Common myeloid progenitor, CD34-positive (primary cell): Measurements from ENCODE around the gene CD93.

ENCODE experiments used
- CTCF ChIA-PET: fragments of 350-600 bp; sonication (Branson Sonifier 250); formaldehyde crosslinking; loops from one replicate; lab custom pipeline; 2021; ENCODE audit warnings: antibody characterized with exemption; lab: Charles Lee
- POLR2A ChIA-PET: fragments of 350-600 bp; sonication (Branson Sonifier 250); formaldehyde crosslinking; loops from one replicate; lab custom pipeline; 2021; ENCODE audit warnings: antibody characterized with exemption; lab: Charles Lee
- DNase-seq, 3 donors: peaks; one replicate each; pipeline versions ENCODE4 v3.0.0 to v3.0.0-alpha.2; 2013
- H3K27ac ChIP-seq, 2 experiments: 1 replicate in 1 of 2; 2 replicates in 1 of 2; pipeline ENCODE4 v1.7.0; 2013; ENCODE audit warnings: inconsistent platforms in 2 of 2, low read length in 2 of 2, mild to moderate bottlenecking in 2 of 2, low read depth in 1 of 2, moderate library complexity in 1 of 2; ENCODE audit not compliant: severe bottlenecking in 2 of 2, insufficient read depth in 1 of 2, poor library complexity in 1 of 2
- H3K27me3 ChIP-seq, 5 experiments: replicated peaks in 2 of 5; 1 replicate in 3 of 5; 2 replicates in 2 of 5; pipeline versions ENCODE4 v1.6.1 to v1.7.0; 2013; ENCODE audit warnings: low read length in 4 of 5, mild to moderate bottlenecking in 2 of 5, moderate library complexity in 2 of 5, inconsistent platforms in 1 of 5; ENCODE audit not compliant: insufficient read depth in 5 of 5, control insufficient read depth in 4 of 5
- H3K36me3 ChIP-seq, 4 experiments: 1 replicate in 2 of 4; 2 replicates in 2 of 4; pipeline versions ENCODE4 v1.6.1 to v1.7.0; 2013; ENCODE audit warnings: low read length in 3 of 4, control low read depth in 1 of 4, mild to moderate bottlenecking in 1 of 4; ENCODE audit not compliant: control insufficient read depth in 4 of 4, insufficient read depth in 4 of 4
- H3K4me1 ChIP-seq, 4 experiments: 1 replicate in 3 of 4; 2 replicates in 1 of 4; pipeline versions ENCODE4 v1.6.1 to v1.7.1; 2013; ENCODE audit warnings: low read length in 3 of 4, mild to moderate bottlenecking in 3 of 4, control low read depth in 1 of 4, inconsistent platforms in 1 of 4, moderate library complexity in 1 of 4; ENCODE audit not compliant: control insufficient read depth in 4 of 4, insufficient read depth in 4 of 4; ENCODE audit errors: control extremely low read depth in 1 of 4
- H3K4me3 ChIP-seq, 7 experiments: 1 replicate in 4 of 7; 2 replicates in 3 of 7; pipeline versions ENCODE4 v1.5.1 to v1.7.0; 2013; ENCODE audit warnings: mild to moderate bottlenecking in 7 of 7, low read length in 6 of 7, moderate library complexity in 6 of 7, inconsistent platforms in 2 of 7, low read depth in 2 of 7, control low read depth in 1 of 7; ENCODE audit not compliant: insufficient read depth in 4 of 7, control insufficient read depth in 1 of 7; ENCODE audit errors: extremely low read depth in 1 of 7
- H3K9me3 ChIP-seq, 5 experiments: 1 replicate in 4 of 5; 2 replicates in 1 of 5; pipeline versions ENCODE4 v1.6.1 to v1.7.1; 2013; ENCODE audit warnings: low read length in 4 of 5, mild to moderate bottlenecking in 2 of 5, inconsistent platforms in 1 of 5, low read depth in 1 of 5, moderate library complexity in 1 of 5; ENCODE audit not compliant: control insufficient read depth in 4 of 5, insufficient read depth in 2 of 5; ENCODE audit errors: control extremely low read depth in 1 of 5
- WGBS: methylation state at CpG from one replicate; pipeline ENCODE4 v1.1.5; 2013; ENCODE audit not compliant: insufficient coverage; 5-methylcytosine and 5-hydroxymethylcytosine counted together

The CD93 gene

DNA sequence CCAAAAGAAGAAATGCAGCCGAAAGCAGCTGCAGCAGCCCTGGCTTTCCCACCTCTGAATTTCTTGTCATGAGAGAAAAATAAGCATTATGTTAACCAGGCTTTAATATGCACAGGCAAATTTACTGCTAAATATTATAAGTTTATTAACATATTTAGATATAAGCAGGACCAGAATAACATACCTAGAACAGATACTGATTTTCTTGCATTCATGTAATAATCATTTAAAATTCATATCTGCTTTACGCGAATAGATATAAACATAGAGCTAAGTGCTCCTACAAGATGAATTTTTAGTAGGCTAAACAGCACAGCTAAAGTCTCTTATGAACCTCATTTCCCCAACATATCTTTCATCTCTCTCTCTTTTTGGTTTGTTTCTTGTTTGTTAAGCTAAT, 14.7 kb downstream of the CD93 start:
- no CpG with 5 or more reads among the region's 3 CpGs for WGBS

DNA sequence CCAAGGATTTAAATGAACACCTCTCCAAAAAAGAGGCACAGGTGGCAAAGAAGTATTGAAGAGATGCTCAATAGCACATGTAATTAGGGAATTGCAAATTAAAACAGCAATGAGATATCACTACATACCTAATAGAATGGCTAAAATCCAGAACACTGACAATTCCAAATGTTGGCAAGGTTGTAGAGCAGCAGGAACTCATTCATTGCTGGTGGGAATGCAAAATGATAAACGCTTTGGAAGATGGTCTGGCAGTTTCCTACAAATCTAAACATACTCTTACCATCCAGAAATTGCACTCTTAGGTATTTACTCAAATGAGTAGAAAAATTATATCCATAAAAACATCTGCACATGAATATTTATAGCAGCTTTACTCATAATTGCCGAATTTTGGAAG, 17.0 kb downstream of the CD93 start:
- no peak for DNase-seq
- ChIA-PET POLR2A (no interaction called here), CTCF (interaction anchor here (1.0 to 1.7 kb wide), 2 partner anchors 15 to 133 kb away, joined by 3 to 4 read pairs; no protein-coding TSS in a partner anchor)
- Histone ChIP-seq H3K4me1 (no peaks in the 10 kb centered on the region), H3K27ac (no peak overlapping the region), H3K4me3 (no peak overlapping the region), H3K9me3 (no peaks in the 10 kb centered on the region), H3K36me3 (no peaks in the 10 kb centered on the region), H3K27me3 (no peaks in the 10 kb centered on the region)
- WGBS: 100% methylated on average over 1 of the region's 2 CpGs

More for the DNA sequence above, 14.7 kb downstream of the CD93 start:
- H3K27me3 ChIP-seq: no peaks in the 10 kb centered on the region
- no peak overlapping the region for H3K27ac ChIP-seq
- no peak for DNase-seq
- ChIA-PET CTCF (interaction anchor here (0.5 to 1.0 kb wide), 2 partner anchors 9 to 580 kb away, joined by 3 read pairs; no protein-coding TSS in a partner anchor), POLR2A (interaction anchor here (0.7 kb wide), 1 partner anchor 50 kb away, joined by 4 read pairs; no protein-coding TSS in a partner anchor)
- H3K4me1 ChIP-seq: no peaks in the 10 kb centered on the region
- H3K9me3 ChIP-seq: no peaks in the 10 kb centered on the region
- H3K36me3 ChIP-seq: no peaks in the 10 kb centered on the region
- no peak overlapping the region for H3K4me3 ChIP-seq

DNA sequence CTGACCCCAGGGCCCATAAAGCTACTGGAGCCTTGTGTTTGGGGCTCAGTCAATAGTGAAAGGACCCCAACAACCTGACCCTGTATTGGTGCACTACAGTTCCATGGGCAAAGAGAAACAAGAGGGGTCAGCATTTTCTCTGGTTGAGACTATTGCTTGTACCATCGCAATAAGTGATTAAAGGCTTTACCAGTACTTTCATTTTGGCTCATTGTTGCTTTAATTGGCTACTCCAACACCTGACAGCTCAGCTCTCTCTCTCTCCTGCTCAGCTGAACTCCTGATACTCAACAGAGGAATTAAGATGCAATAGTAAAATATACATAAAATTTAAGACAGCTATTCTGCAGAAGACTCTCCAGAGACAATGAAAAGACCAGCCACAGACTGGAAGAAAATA, 17.8 kb downstream of the CD93 start:
- H3K9me3 ChIP-seq: no peaks in the 10 kb centered on the region
- no peak for DNase-seq
- H3K27ac ChIP-seq: no peak overlapping the region
- POLR2A ChIA-PET: no interaction called here
- no CpG with 5 or more reads among the region's 1 CpG for WGBS
- H3K27me3 ChIP-seq: no peaks in the 10 kb centered on the region
- H3K4me1 ChIP-seq: peaks cover 0 to 5% (median under 1%) of the 10 kb centered on the region in 4 experiments
- H3K36me3 ChIP-seq: no peaks in the 10 kb centered on the region
- no peak overlapping the region for H3K4me3 ChIP-seq
- CTCF ChIA-PET: interaction anchor here (1.0 to 2.1 kb wide), 3 partner anchors 14 to 17 kb away, joined by 3 to 6 read pairs (median 4); no protein-coding TSS in a partner anchor

DNA sequence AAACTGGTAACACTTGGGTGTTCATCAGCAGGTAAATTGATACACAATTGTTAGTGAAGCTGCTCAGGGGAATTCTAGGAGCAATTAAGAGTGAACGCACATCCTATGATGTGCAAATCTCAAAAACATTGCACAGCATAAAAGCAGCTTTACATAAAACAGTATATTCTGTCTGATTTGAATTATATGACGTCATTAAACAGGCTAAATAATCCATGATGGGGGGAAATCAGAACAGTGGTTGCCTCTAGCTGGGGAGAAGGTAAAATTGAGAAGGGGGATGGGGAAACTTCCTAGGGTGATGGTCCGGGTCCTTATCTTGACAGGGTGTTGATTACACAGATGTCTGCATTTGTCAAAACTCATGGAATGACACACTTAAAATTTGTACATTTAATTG, 19.4 kb downstream of the CD93 start:
- ChIA-PET CTCF (interaction anchor here (2.1 kb wide), 1 partner anchor 16 kb away, joined by 6 read pairs; no protein-coding TSS in a partner anchor), POLR2A (interaction anchor here (0.9 kb wide), 1 partner anchor 71 kb away, joined by 3 read pairs; no protein-coding TSS in a partner anchor)
- Histone ChIP-seq H3K27me3 (no peaks in the 10 kb centered on the region), H3K27ac (no peak overlapping the region), H3K4me1 (peaks cover 0 to 11% (median under 1%) of the 10 kb centered on the region in 4 experiments), H3K9me3 (no peaks in the 10 kb centered on the region), H3K36me3 (no peaks in the 10 kb centered on the region), H3K4me3 (no peak overlapping the region)
- no CpG with 5 or more reads among the region's 3 CpGs for WGBS
- no peak for DNase-seq

DNA sequence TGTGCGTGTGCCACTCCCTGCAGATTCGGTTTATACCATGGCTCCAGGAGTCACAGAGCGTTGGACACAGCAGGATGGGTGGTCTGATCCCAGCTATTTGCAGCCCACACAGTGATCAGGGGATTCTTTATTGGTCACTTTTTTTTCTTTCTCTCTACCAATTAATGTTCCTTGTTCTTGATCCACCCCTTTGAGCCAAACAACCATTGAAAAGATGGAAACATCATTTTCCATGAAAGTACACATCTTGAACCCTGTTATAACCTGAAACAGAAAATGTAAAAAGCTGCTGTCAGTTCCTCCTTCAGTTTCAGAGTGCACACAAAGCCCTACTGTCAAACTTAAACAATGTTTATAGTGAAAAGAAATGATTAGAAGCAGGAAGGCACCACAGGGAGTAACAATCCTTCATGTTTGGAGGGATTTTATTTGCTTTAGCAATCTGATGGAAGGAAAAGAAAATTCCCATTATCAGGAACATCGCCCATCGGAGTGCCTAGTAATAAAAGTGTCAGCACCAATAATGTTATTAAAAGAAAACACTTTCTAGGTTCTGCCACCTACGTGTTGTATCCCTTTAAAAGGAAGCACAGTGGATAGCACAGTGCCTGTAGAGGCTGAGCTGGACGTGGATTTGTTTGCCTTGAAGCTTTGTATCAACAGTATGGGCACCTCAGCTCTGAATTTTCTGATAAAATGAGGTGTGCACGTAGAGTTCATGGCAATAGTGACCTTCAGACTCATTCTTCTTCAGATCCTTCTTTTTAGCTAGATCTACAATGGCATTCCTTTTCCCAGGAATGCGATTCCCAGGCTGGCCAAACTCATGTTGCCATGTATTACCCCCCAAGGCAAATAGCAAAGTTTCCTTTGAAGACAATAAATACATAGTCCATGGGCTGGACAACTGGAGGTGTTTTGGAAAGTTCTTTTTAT, 20.6 kb downstream of the CD93 start:
- 97% methylated on average over 4 of the region's 9 CpGs for WGBS
- Histone ChIP-seq H3K4me3 (no peak overlapping the region), H3K27me3 (no peaks in the 10 kb centered on the region), H3K9me3 (no peaks in the 10 kb centered on the region), H3K27ac (no peak overlapping the region), H3K4me1 (peaks cover 0 to 13% (median under 1%) of the 10 kb centered on the region in 4 experiments), H3K36me3 (no peaks in the 10 kb centered on the region)
- CTCF ChIA-PET: interaction anchor here (1.1 to 7.3 kb wide), 2 partner anchors 12 to 15 kb away, joined by 5 to 40 read pairs; partner anchors contain the start of gene THBD
- POLR2A ChIA-PET: no interaction called here
- no peak for DNase-seq

DNA sequence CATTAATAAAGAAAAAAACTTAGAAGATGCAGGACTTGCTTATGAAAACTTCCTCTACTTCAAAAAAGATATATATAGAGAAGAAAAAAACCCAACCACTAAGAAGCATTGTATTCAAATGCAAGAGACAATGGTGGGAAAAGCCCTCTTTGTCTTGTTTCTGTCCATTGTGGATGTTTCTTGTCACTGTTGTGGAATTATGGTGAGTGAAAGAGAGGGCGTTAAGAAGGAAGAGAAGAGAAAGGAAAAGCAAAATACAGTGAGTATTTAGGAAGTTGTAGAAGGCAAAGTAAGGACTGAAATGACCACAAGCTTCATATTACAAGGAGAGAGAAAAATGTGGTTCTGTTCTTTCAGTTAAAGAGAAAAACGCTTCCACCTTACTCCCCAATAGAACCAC, 22.5 kb downstream of the CD93 start:
- Histone ChIP-seq H3K27ac (no peak overlapping the region), H3K9me3 (no peaks in the 10 kb centered on the region), H3K4me3 (no peak overlapping the region), H3K27me3 (no peaks in the 10 kb centered on the region), H3K36me3 (no peaks in the 10 kb centered on the region), H3K4me1 (peaks cover 0 to 24% (median 5%) of the 10 kb centered on the region in 4 experiments)
- CTCF ChIA-PET: interaction anchor here (0.5 to 7.3 kb wide), 4 partner anchors 10 to 327 kb away, joined by 3 to 40 read pairs (median 7); partner anchors contain the start of gene THBD
- DNase-seq: no peak
- POLR2A ChIA-PET: interaction anchor here (0.8 kb wide), 1 partner anchor 28 kb away, joined by 3 read pairs; no protein-coding TSS in a partner anchor
- WGBS: 0% methylated on average over 1 of the region's 2 CpGs
